ENCODE results near the gene GPD2. TPM values are rescaled to one million over a fixed set of nuclear protein-coding genes. Genes with fewer than 3 reads are reported as not detected.

GPD2 gene
- total RNA-seq, 1 experiment from 2014 or later = 62.5 TPM

GRCh38 chr2:156421851-156422250 lies 14.3 kb upstream of the GPD2 start:
- Mint-ChIP-seq H3K36me3 (ENCODE audit: insufficient read depth, unreplicated experiment) (no peaks in the 10 kb centered on the region), H3K4me3 (ENCODE audit: unreplicated experiment) (no peak overlapping the region), H3K9me3 (ENCODE audit: unreplicated experiment) (peaks cover 8% of the 10 kb centered on the region), H3K4me1 (ENCODE audit: insufficient read depth, unreplicated experiment) (no peaks in the 10 kb centered on the region), H3K27ac (ENCODE audit: low read depth, unreplicated experiment) (no peak overlapping the region), H3K27me3 (ENCODE audit: insufficient read depth, unreplicated experiment) (no peaks in the 10 kb centered on the region)
- no TSS peak for BruUV-seq (replicated peaks)
- TF ChIP-seq CTCF (IDR thresholded peaks at IDR 0.05; ENCODE audit: unreplicated experiment) = no peak
- intact Hi-C loops (cut with micrococcal nuclease) = no loop called here
- no peak for DNase-seq (ENCODE audit: unreplicated experiment)
- ChIA-PET POLR2A (interaction anchor here (1.2 kb wide), 1 partner anchor 79 kb away, joined by 3 read pairs; no protein-coding TSS in a partner anchor), CTCF (interaction anchor here (1.0 kb wide), 1 partner anchor 81 kb away, joined by 3 read pairs; no protein-coding TSS in a partner anchor)

- Mint-ChIP-seq H3K27ac (ENCODE audit: low read depth, unreplicated experiment) (no peak overlapping the region), H3K9me3 (ENCODE audit: unreplicated experiment) (peaks cover 8% of the 10 kb centered on the region), H3K27me3 (ENCODE audit: insufficient read depth, unreplicated experiment) (no peaks in the 10 kb centered on the region), H3K4me1 (ENCODE audit: insufficient read depth, unreplicated experiment) (no peaks in the 10 kb centered on the region), H3K36me3 (ENCODE audit: insufficient read depth, unreplicated experiment) (no peaks in the 10 kb centered on the region), H3K4me3 (ENCODE audit: unreplicated experiment) (no peak overlapping the region)
- no TSS peak for BruUV-seq (replicated peaks)
- no peak for TF ChIP-seq CTCF (IDR thresholded peaks at IDR 0.05; ENCODE audit: unreplicated experiment)
- ChIA-PET CTCF (interaction anchor here (0.8 to 1.4 kb wide), 2 partner anchors 88 to 170 kb away, joined by 4 read pairs; no protein-coding TSS in a partner anchor), POLR2A (no interaction called here)
- no peak for DNase-seq (ENCODE audit: unreplicated experiment)
- intact Hi-C loops (cut with micrococcal nuclease) = no loop called here
Observed at GRCh38 chr2:156423674-156424282, 12.4 kb upstream of the GPD2 start.

- H3K4me3 Mint-ChIP-seq (ENCODE audit: unreplicated experiment) = no peak overlapping the region
- H3K4me1 Mint-ChIP-seq (ENCODE audit: insufficient read depth, unreplicated experiment) = peaks cover 20% of the 10 kb centered on the region
- DNase-seq (ENCODE audit: unreplicated experiment) = no peak
- no peaks in the 10 kb centered on the region for H3K9me3 Mint-ChIP-seq (ENCODE audit: unreplicated experiment)
- CTCF ChIA-PET = interaction anchor here (0.6 kb wide), 1 partner anchor 575 kb away, joined by 3 read pairs; no protein-coding TSS in a partner anchor
- no peaks in the 10 kb centered on the region for H3K27me3 Mint-ChIP-seq (ENCODE audit: insufficient read depth, unreplicated experiment)
- H3K27ac Mint-ChIP-seq (ENCODE audit: low read depth, unreplicated experiment) = no peak overlapping the region
- TF ChIP-seq CTCF (IDR thresholded peaks at IDR 0.05; ENCODE audit: unreplicated experiment) = no peak
- POLR2A ChIA-PET = no interaction called here
- intact Hi-C loops (cut with micrococcal nuclease) = no loop called here
- no peaks in the 10 kb centered on the region for H3K36me3 Mint-ChIP-seq (ENCODE audit: insufficient read depth, unreplicated experiment)
- BruUV-seq (replicated peaks) = no TSS peak
Observed at GRCh38 chr2:156427074-156427473, 9.1 kb upstream of the GPD2 start.

- DNase-seq (ENCODE audit: unreplicated experiment) = no peak
- ChIA-PET CTCF (interaction anchor here (0.6 to 1.3 kb wide), 4 partner anchors 29 to 436 kb away, joined by 3 to 4 read pairs (median 3); no protein-coding TSS in a partner anchor), POLR2A (interaction anchor here (0.7 to 2.8 kb wide), 4 partner anchors 12 to 635 kb away, joined by 3 to 11 read pairs (median 5); no protein-coding TSS in a partner anchor)
- H3K36me3 Mint-ChIP-seq (ENCODE audit: insufficient read depth, unreplicated experiment) = no peaks in the 10 kb centered on the region
- TF ChIP-seq CTCF (IDR thresholded peaks at IDR 0.05; ENCODE audit: unreplicated experiment) = no peak
- no TSS peak for BruUV-seq (replicated peaks)
- no peak overlapping the region for H3K4me3 Mint-ChIP-seq (ENCODE audit: unreplicated experiment)
- H3K9me3 Mint-ChIP-seq (ENCODE audit: unreplicated experiment) = no peaks in the 10 kb centered on the region
- H3K27ac Mint-ChIP-seq (ENCODE audit: low read depth, unreplicated experiment) = no peak overlapping the region
- intact Hi-C loops (cut with micrococcal nuclease) = no loop called here
- no peaks in the 10 kb centered on the region for H3K27me3 Mint-ChIP-seq (ENCODE audit: insufficient read depth, unreplicated experiment)
- peaks cover 20% of the 10 kb centered on the region for H3K4me1 Mint-ChIP-seq (ENCODE audit: insufficient read depth, unreplicated experiment)
Observed at GRCh38 chr2:156429211-156429610, 7.0 kb upstream of the GPD2 start.
